NK-92 (cell line): ENCODE data around the gene TEK.

Source experiments
- DNase-seq: peaks from one replicate; lab custom pipeline; 2025; ENCODE audit not compliant: unreplicated experiment; lab: John Stamatoyannopoulos, UW

Gene TEK

GRCh38 chr9:27176971-27177370, 67.9 kb downstream of the TEK start:
- no peak for DNase-seq

GRCh38 chr9:27179245-27179865, 70.3 kb downstream of the TEK start:
- DNase-seq: no peak

DNA sequence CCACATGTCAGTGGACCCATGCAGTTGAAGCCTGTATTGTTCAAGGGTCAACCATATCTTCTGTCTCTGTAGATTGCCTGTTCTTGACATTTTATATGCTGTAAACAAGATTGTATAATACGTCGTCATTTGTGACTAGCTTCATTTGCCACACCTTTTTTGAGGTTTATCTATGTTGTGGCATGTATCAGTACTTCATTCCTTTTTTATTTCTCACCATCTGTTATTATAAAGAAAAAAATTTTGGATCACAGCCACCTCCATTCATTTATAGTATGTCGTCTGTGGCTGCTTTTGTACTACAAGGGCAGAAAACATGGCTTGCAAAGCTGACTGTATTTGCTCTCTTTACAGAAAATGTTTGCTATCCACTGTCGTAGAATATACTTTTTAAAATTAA, 72.4 kb downstream of the TEK start:
- DNase-seq: no peak

DNA sequence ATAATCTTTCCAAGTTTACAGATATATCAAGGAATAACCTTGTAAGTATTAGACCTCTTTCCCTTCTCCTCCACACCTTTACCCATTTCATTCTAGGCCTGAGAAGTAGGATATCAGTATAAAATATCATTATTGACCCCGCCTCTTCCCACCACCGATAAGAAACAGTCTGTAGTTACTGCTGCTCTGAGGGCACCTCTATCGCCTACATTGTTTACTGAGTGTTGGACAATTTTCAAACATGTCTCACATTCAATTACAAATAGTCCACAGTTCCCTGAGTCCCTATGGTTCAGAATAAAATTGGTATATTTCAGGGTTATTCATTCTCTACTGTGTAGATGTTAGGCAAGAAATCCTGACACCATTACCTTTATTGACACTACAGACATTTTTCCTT, 73.4 kb downstream of the TEK start:
- DNase-seq: no peak

DNA sequence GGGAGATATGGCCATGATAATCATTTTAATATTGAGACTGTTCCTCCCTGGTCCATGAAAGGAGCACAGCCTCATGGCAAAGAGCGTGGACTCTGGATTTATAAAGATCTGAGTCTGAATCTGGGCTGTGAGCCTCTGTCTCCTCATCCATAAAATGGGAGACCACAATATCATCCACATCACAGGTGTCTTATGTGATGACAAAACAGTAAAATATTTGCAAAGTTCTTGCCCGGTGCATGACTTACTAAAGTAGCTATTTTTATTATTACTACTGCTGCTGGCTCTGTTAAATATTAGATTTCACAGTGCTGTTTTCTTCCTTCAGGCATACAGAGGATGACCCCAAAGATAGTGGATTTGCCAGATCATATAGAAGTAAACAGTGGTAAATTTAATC, 74.1 kb downstream of the TEK start:
- no peak for DNase-seq

- DNase-seq: no peak
Measured at GRCh38 chr9:27183701-27184100, 74.7 kb downstream of the TEK start.

DNA sequence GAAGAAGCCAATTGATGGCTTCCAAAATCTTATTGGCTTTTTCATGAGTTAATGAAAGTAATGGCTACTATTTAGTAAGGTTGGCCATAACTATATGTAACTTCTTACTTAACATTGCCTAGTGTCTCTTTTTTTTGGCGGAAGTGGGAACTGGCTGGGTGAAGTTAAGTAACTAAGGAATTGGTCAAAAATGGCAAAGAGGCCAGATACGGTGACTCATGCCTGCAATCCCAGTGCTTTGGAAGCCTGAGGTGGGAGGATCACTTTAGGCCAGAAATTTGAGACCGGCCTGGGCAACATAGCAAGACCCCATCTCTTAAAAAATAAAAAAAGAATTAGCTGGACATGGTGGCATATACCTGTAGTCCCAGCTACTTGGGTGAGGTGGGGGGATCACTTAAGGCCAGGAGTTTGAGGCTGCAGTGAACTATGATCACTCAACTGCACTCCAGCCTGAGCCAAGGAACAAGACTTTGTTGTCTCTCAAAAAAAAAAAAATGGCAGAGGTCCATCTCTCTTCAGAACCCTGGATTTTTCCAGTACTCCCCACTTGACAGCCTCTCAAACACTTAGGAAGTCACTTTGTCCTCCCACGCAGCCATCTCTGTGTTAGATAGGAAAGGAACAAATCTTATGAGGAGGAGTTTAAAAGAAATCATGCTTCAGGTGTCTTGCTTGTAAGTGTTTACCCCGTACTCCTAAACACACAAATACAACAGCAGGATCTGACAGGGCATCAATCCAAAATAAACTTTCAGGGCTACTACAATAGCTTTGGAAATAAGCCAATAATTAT, 75.7 kb downstream of the TEK start:
- DNase-seq: no peak

DNA sequence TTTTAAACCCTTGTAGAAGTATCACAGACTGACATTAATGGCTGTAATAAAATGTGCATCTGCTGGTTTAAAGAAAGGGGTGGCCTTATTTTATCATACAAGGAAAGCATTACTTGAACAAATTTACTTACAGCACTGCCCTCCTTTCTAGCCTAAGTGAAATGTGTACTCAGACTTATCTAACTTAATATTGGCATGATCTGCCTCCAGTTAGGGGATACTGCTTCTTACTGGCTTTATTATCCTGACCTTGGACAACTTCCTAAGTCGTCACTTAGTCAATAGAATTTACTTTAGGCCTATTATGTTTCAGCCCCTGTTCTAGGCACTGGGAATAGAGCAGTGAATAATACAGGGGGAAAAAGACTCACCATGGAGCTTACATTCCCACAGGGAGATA, 79.4 kb downstream of the TEK start:
- no peak for DNase-seq

DNA sequence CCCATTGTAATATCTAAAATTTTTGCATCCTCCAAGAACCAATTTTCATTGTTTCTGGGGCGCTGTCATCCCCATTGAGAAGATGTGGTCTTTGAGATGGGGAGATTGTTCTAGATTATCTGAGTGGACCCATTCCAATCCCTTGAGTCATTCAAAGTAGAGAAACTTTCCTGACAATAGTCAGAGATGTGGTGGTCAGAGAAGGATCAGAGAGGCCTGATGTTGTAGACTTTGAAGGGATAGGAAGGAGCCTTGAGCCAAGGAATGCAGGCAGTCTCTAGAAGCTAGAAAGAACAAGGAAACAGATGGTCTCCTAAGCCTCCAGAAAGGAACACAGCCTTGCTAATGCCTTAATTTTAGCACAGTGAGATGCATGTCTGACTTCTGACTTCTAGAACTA, 80.4 kb downstream of the TEK start:
- DNase-seq: no peak

GRCh38 chr9:27192291-27192960, 83.4 kb downstream of the TEK start:
- no peak for DNase-seq

GRCh38 chr9:27193886-27194285, 84.9 kb downstream of the TEK start:
- DNase-seq: no peak

DNA sequence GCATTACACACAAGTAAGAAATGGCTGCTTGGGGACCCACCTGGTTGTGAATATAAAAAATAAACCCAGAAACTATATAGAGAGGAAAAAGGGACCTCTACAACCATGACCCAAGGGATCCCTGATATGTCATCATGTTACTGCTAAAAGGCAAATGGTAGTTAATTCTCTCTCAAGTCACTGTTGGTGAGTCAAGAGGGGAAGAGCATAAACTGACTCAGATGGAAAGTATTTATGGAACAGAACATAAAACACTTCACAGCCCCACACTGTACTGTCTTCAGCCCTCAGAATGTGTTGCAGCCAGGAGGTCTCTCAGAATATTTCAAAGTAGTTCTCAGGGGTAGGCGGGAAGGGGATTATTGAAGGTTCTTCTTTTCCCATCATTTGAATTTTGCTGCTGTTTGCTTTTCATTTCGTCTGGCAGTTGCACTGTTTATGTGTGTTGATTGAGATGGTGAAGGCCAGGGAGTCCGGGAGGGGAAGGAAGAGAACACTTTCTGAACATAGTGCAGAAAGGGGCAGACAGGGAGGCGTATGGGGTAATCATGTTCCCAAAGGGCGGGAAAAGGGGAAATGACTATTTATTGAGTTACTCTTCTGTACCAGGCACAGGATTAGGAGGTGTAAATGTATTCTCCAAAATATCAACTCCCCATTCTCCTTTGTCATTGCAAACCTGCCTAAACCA, 85.5 kb downstream of the TEK start:
- no peak for DNase-seq

- DNase-seq: no peak
Measured at GRCh38 chr9:27195191-27195590, 86.2 kb downstream of the TEK start.

DNA sequence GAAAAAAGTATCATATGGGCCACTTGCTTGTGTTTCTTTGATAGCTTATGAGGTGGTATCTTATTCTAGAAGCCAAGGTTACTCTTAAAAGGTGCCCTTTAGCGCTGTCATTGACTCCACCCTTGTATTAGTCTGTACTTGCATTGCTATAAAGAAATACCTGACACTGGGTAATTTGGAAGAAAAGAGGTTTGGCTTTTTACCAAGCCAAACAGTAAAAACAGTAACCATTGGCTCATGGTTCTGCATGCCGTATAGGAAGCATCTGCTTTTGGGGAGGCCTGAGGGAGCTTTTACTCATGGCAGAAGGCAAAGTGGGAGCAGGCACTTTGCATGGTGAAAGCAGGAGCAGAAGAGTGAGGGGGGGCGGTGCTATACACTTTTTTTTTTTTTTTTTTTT, 87.4 kb downstream of the TEK start:
- DNase-seq: no peak

GRCh38 chr9:27198190-27198589, 89.2 kb downstream of the TEK start:
- no peak for DNase-seq

DNA sequence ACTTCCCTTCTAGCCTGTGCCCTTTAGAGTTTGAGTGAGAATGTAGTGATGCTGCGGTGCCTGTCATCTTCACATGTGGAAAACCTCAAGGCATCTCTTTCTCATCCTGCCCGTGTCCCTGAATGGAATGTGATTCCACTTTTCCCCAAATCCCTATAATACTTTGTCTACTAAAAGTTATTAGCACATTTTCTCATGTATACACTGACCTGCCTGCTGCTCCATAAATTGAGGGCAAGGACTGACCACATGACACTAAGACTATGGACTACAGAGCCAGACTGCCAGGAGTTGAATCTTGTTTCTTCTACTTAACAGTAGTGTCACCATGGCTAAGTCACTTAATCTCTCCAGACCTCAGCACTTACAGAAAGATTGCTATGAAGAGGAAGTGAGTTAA, 93.0 kb downstream of the TEK start:
- DNase-seq: no peak

GRCh38 chr9:27203783-27204182, 94.8 kb downstream of the TEK start:
- no peak for DNase-seq

GRCh38 chr9:27204578-27204977, 95.6 kb downstream of the TEK start:
- no peak for DNase-seq

DNA sequence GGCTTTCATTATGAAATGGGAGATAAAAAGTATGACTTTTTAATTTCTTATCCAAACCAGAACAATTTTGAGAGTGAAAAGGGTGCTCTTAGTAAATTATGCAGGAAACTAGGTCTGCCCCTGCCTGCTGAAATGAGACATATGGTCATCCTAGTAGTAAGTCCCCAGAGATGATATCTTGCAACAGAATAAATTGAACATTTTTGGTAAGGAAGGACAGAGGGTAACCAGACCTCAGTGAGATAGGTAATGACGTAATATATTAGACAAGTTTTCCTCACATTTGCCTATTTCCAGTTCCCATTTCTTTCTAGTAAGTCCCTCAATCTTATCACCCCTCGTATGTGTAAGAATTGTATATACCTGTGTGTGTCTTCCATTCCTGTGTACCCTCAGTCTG, 96.2 kb downstream of the TEK start:
- no peak for DNase-seq

DNA sequence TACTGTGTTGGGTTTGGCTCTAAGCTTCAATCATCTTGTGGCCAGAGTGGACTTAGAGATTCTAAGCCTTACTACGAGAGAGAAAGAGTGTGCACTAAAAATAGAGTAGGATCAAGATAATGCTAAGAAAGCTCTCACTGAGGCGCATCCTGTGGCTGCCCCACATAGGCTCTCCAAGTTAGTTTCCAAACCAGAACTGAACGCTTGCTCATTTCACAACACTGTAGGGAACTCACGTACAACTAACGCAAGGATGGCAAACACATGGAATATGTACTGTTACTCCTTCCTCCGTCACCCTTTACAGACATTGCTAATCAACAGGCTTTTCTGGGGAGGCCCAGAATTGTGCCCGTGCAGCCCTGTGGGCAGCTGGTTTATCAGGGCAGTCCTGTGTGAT, 97.0 kb downstream of the TEK start:
- DNase-seq: no peak

DNA sequence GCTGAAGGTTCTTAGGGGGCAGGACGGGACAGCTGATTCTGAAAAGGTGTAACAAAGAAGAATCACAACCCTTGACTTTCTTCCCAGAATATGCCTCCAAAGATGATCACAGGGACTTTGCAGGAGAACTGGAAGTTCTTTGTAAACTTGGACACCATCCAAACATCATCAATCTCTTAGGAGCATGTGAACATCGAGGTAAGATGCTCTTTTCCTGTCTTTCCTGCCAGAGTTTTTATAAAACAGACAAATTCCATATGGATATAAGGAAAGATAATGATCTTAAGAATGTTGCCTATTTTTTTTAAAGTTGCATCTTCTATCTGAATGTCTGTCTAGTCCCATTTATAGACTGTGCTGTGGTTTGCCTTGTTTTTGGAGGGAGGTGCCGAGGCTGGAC, 100.0 kb downstream of the TEK start:
- DNase-seq: no peak

DNA sequence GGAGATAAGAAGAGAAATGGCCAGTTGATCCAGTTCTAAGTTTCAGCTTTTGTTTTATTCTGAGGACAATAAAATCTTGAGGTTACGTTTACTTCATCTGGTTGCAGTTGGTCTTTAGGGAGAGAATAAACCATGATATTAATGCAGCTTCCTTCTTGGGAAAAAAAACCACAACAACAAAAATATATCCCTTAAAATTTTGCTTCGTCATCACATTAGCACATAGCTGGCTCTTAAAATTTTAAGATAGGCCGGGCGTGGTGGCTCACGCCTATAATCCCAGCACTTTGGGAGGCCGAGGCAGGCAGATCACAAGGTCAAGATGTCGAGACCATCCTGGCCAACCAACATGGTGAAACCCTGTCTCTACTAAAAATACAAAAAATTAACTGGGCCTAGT, 101.6 kb downstream of the TEK start:
- no peak for DNase-seq
